H9 (cell line): ENCODE data around the gene LRCH1. TPM values are rescaled to one million over a fixed set of nuclear protein-coding genes. Genes with fewer than 3 reads are reported as not detected.

ENCODE experiments used
- DNase-seq: peaks from one replicate; pipeline ENCODE4 v3.0.0-alpha.2; 2017
- H2AFZ ChIP-seq: one replicate; pipeline ENCODE4 v1.6.1; 2013; ENCODE audit warnings: mild to moderate bottlenecking, low read length, control low read depth, moderate library complexity
- H2AK5ac ChIP-seq: 2 replicates; pipeline ENCODE4 v1.6.1; 2013; ENCODE audit warnings: low read length, control low read depth, mixed read lengths; ENCODE audit not compliant: insufficient read length
- H2BK120ac ChIP-seq: one replicate; pipeline ENCODE4 v1.6.1; 2013; ENCODE audit warnings: low read depth, mild to moderate bottlenecking, low read length, control low read depth, inconsistent platforms; ENCODE audit not compliant: poor library complexity, severe bottlenecking
- H2BK12ac ChIP-seq: 2 replicates; pipeline ENCODE4 v1.6.1; 2013; ENCODE audit warnings: low read length, control low read depth, mixed read lengths, low read depth; ENCODE audit not compliant: insufficient read length
- H2BK15ac ChIP-seq: 2 replicates; pipeline ENCODE4 v1.6.1; 2013; ENCODE audit warnings: low read depth, low read length, control low read depth
- H2BK20ac ChIP-seq: one replicate; pipeline ENCODE4 v1.6.1; 2013; ENCODE audit warnings: low read depth, mild to moderate bottlenecking, low read length, control low read depth, inconsistent platforms; ENCODE audit not compliant: poor library complexity, severe bottlenecking
- H2BK5ac ChIP-seq: 2 replicates; pipeline ENCODE4 v1.6.1; 2013; ENCODE audit warnings: low read length, control low read depth, mixed read lengths; ENCODE audit not compliant: insufficient read length
- H3K14ac ChIP-seq: 2 replicates; pipeline ENCODE4 v1.6.1; 2013; ENCODE audit warnings: low read length, control low read depth; ENCODE audit not compliant: insufficient read depth
- H3K18ac ChIP-seq: 2 replicates; pipeline ENCODE4 v1.6.1; 2013; ENCODE audit warnings: low read depth, mild to moderate bottlenecking, mixed read lengths, low read length, control low read depth; ENCODE audit not compliant: insufficient read length
- H3K23ac ChIP-seq: 2 replicates; pipeline ENCODE4 v1.6.1; 2013; ENCODE audit warnings: low read length, control low read depth, mixed read lengths, low read depth; ENCODE audit not compliant: insufficient read length
- H3K23me2 ChIP-seq: 2 replicates; pipeline ENCODE4 v1.6.1; 2013; ENCODE audit warnings: low read depth, mild to moderate bottlenecking, mixed read lengths, low read length, control low read depth; ENCODE audit not compliant: insufficient read length, poor library complexity, severe bottlenecking
- H3K27ac ChIP-seq: 2 replicates; pipeline ENCODE4 v1.5.1; 2013; ENCODE audit warnings: low read length, control low read depth, mixed read lengths, low read depth; ENCODE audit not compliant: insufficient read length
- H3K27me3 ChIP-seq: 2 replicates; pipeline ENCODE4 v1.6.1; 2013; ENCODE audit warnings: low read length, control low read depth, inconsistent platforms; ENCODE audit not compliant: insufficient read depth
- H3K4ac ChIP-seq: 2 replicates; pipeline ENCODE4 v1.6.1; 2013; ENCODE audit warnings: low read depth, mild to moderate bottlenecking, control low read depth, inconsistent platforms, low read length, moderate library complexity
- H3K4me1 ChIP-seq: 2 replicates; pipeline ENCODE4 v1.6.1; 2013; ENCODE audit warnings: low read length, control low read depth, inconsistent platforms; ENCODE audit not compliant: insufficient read depth
- H3K4me2 ChIP-seq: 2 replicates; pipeline ENCODE4 v1.6.1; 2013; ENCODE audit warnings: low read length, control low read depth, mixed read lengths; ENCODE audit not compliant: insufficient read length, insufficient read depth
- H3K56ac ChIP-seq: 2 replicates; pipeline ENCODE4 v1.6.1; 2013; ENCODE audit warnings: low read depth, mild to moderate bottlenecking, mixed read lengths, low read length, control low read depth; ENCODE audit not compliant: insufficient read length
- H3K79me1 ChIP-seq: 2 replicates; pipeline ENCODE4 v1.6.1; 2013; ENCODE audit warnings: low read depth, mild to moderate bottlenecking, moderate library complexity, low read length, control low read depth, inconsistent platforms; ENCODE audit not compliant: insufficient read depth, poor library complexity, severe bottlenecking
- H3K79me2 ChIP-seq: 2 replicates; pipeline ENCODE4 v1.6.1; 2013; ENCODE audit warnings: low read length, control low read depth, inconsistent platforms; ENCODE audit not compliant: insufficient read depth
- H3K9ac ChIP-seq: 2 replicates; pipeline ENCODE4 v1.6.1; 2013; ENCODE audit warnings: low read length, control low read depth, mixed read lengths; ENCODE audit not compliant: insufficient read length; ENCODE audit errors: extremely low read depth
- H3K9me3 ChIP-seq: one replicate; pipeline ENCODE4 v1.6.1; 2013; ENCODE audit warnings: low read depth, low read length, inconsistent platforms; ENCODE audit not compliant: control insufficient read depth
- H3T11ph ChIP-seq: one replicate; pipeline ENCODE4 v1.6.1; 2013; ENCODE audit warnings: mild to moderate bottlenecking, low read length, control low read depth, inconsistent platforms
- H4K20me1 ChIP-seq: one replicate; pipeline ENCODE4 v1.6.1; 2013; ENCODE audit not compliant: control insufficient read depth, insufficient read length, insufficient read depth
- H4K5ac ChIP-seq: 2 replicates; pipeline ENCODE4 v1.6.1; 2013; ENCODE audit warnings: low read depth, mild to moderate bottlenecking, mixed read lengths, low read length, control low read depth; ENCODE audit not compliant: insufficient read length
- H4K8ac ChIP-seq: replicated peaks from 2 replicates; pipeline ENCODE4 v1.6.1; 2013; ENCODE audit warnings: low read length, control low read depth, mixed read lengths, low read depth; ENCODE audit not compliant: insufficient read length
- H4K91ac ChIP-seq: 2 replicates; pipeline ENCODE4 v1.6.1; 2013; ENCODE audit warnings: low read depth, mild to moderate bottlenecking, moderate library complexity, mixed read lengths, low read length, control low read depth; ENCODE audit not compliant: insufficient read length
- H3K27ac Mint-ChIP-seq, 3 experiments: 2 replicates in 2 of 3; 3 replicates in 1 of 3; pipeline ENCODE4 v1.8.0; 2020 to 2021; ENCODE audit warnings: mixed read lengths in 3 of 3, mild to moderate bottlenecking in 1 of 3, moderate library complexity in 1 of 3
- H3K27me3 Mint-ChIP-seq: 2 replicates; pipeline ENCODE4 v1.8.0; 2021; ENCODE audit warnings: low read depth, mild to moderate bottlenecking, moderate library complexity, mixed read lengths
- H3K36me3 Mint-ChIP-seq, 3 experiments: 2 replicates in 2 of 3; 3 replicates in 1 of 3; pipeline ENCODE4 v1.8.0; 2020 to 2021; ENCODE audit warnings: low read depth in 3 of 3, mixed read lengths in 3 of 3; ENCODE audit not compliant: insufficient read depth in 1 of 3
- H3K4me1 Mint-ChIP-seq, 2 experiments: 2 replicates each; pipeline ENCODE4 v1.8.0; 2020; ENCODE audit warnings: mixed read lengths in 2 of 2
- H3K4me3 Mint-ChIP-seq, 2 experiments: 2 replicates in 1 of 2; 3 replicates in 1 of 2; pipeline ENCODE4 v1.8.0; 2020 to 2021; ENCODE audit warnings: mild to moderate bottlenecking in 2 of 2, mixed read lengths in 2 of 2, moderate library complexity in 1 of 2
- H3K9me3 Mint-ChIP-seq, 2 experiments: 2 replicates in 1 of 2; 3 replicates in 1 of 2; pipeline ENCODE4 v1.8.0; 2020; ENCODE audit warnings: mild to moderate bottlenecking in 2 of 2, mixed read lengths in 2 of 2, moderate library complexity in 1 of 2
- CTCF ChIP-seq: fragments of 200-600 bp; sonication (generic); conservative IDR thresholded peaks from 3 replicates; pipeline ENCODE4 v1.8.0; 2021; ENCODE audit warnings: antibody characterized with exemption, mild to moderate bottlenecking
- WGBS: extraction: QIAGEN DNeasy Blood & Tissue Kit; methylation state at CpG from one replicate; pipeline ENCODE4 v1.1.7; 2013; ENCODE audit warnings: missing lambda C conversion rate, low lambda C conversion rate, mixed read lengths; ENCODE audit not compliant: insufficient read length; ENCODE audit errors: extremely low coverage; 5-methylcytosine and 5-hydroxymethylcytosine counted together
- total RNA-seq: library from RNA; stranded (reverse); gene quantifications from 2 replicates; pipeline ENCODE4 v1.2.1, GENCODE V29; 2021

The LRCH1 gene
- total RNA-seq, 1 experiment from 2014 or later = 8.0 TPM

DNA sequence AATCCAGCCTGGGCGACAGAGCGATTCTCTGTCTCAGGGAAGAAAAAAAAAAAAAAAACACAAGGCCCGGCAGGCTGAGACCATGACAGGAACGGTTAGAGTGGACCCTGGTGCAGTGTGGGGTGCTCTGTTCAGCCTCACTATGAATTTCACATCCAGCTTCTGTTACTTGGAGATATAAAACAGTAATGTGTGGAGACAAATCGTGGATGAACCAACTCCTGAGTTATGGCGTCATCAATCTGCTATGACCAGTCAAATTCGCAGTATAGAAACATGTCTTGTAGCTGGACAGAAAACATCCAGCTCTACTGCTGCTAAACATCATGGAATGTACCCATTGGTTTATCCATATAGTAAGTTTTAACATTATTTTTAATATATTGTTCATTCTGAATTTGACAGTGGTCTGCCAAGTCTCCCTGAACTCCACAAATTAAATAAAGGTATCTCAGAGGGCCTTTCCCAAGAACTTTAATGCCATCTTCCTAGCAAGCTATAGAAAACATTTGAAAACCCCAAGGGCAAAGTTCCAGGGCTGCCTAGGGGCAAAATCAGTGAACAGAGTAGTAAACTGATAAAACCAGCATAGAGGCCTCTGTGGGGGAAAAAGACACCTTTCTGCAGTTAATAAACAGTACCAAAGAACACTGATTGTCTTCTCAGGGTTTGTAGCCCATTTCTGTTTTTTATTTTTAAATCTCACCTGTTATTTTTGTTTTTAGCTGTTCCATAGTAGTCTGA, 75.8 kb downstream of the LRCH1 start:
- Mint-ChIP-seq H3K9me3 (no peaks in the 10 kb centered on the region), H3K4me1 (peaks cover 39 to 43% of the 10 kb centered on the region in 2 experiments), H3K36me3 (peaks cover 0 to 3% (median 0%) of the 10 kb centered on the region in 3 experiments; a peak in 2 of 7 replicates), H3K27ac (no peak overlapping the region; a peak in 1 of 7 replicates), H3K4me3 (no peak overlapping the region), H3K27me3 (no peaks in the 10 kb centered on the region)
- no CpG with 5 or more reads among the region's 7 CpGs for WGBS
- H2BK12ac ChIP-seq = no peak overlapping the region
- H3K56ac ChIP-seq = no peak overlapping the region
- no peak overlapping the region for H3K18ac ChIP-seq
- peaks cover 4% of the 10 kb centered on the region for H3K79me1 ChIP-seq
- no peak overlapping the region for H4K91ac ChIP-seq
- no peaks in the 10 kb centered on the region for H4K20me1 ChIP-seq
- peaks cover 8% of the 10 kb centered on the region for H3K4me1 ChIP-seq
- DNase-seq = no peak
- H2AK5ac ChIP-seq = no peak overlapping the region
- no peak overlapping the region for H2BK120ac ChIP-seq
- H2BK5ac ChIP-seq = no peak overlapping the region
- no peaks in the 10 kb centered on the region; the same call in 1 of the 2 replicates for H3K79me2 ChIP-seq
- no peak overlapping the region for H2BK15ac ChIP-seq
- no peaks in the 10 kb centered on the region for H3K9me3 ChIP-seq
- no peak overlapping the region for H3K4me2 ChIP-seq
- H4K8ac ChIP-seq = no peak overlapping the region
- no peak for TF ChIP-seq CTCF
- no peak overlapping the region for H4K5ac ChIP-seq
- no peak overlapping the region for H3K14ac ChIP-seq
- no peak overlapping the region for H2AFZ ChIP-seq
- no peaks in the 10 kb centered on the region for H3K23me2 ChIP-seq
- H3K27me3 ChIP-seq = no peaks in the 10 kb centered on the region
- no peak overlapping the region for H3K4ac ChIP-seq
- H3T11ph ChIP-seq = no peak overlapping the region
- H3K23ac ChIP-seq = no peak overlapping the region
- no peak overlapping the region for H3K9ac ChIP-seq
- no peak overlapping the region for H3K27ac ChIP-seq
- no peak overlapping the region for H2BK20ac ChIP-seq
